Measurements from ENCODE around the gene ESYT3. TPM values are rescaled to one million over a fixed set of nuclear protein-coding genes. Genes with fewer than 3 reads are reported as not detected.

ESYT3 gene
- total RNA-seq, 1 donor from 2014 or later: not detected

DNA sequence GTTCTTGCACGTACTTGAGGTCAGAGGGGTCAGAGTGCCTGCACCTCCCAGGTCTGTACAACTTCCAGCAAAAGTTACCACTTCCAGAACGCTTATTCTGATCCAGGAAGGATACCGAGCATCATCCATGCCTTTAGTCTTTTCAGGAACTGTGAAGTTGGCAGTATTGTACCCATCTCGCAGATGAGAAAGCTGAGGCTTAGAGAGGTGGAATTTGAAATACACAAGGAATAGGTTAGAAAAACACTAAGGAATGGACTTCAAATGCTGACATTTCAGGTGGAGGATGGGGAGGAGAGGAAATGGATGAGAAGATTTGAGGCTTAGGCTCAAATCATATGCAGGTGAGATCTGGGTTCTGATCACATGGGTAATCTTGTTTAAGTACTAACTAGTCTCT lies 11.2 kb downstream of the ESYT3 start:
- Mint-ChIP-seq H3K4me1 (no peaks in the 10 kb centered on the region), H3K36me3 (ENCODE audit: low read depth) (no peaks in the 10 kb centered on the region), H3K9me3 (no peaks in the 10 kb centered on the region), H3K4me3 (no peak overlapping the region), H3K27ac (no peak overlapping the region), H3K27me3 (peaks cover 4% of the 10 kb centered on the region)
- ChIA-PET CTCF (no interaction called here), POLR2A (no interaction called here)
- ATAC-seq (ENCODE audit: low read depth): no peak
- intact Hi-C loops (cut with micrococcal nuclease): no loop called here
- no peak for DNase-seq
- TF ChIP-seq, protein P1, sequence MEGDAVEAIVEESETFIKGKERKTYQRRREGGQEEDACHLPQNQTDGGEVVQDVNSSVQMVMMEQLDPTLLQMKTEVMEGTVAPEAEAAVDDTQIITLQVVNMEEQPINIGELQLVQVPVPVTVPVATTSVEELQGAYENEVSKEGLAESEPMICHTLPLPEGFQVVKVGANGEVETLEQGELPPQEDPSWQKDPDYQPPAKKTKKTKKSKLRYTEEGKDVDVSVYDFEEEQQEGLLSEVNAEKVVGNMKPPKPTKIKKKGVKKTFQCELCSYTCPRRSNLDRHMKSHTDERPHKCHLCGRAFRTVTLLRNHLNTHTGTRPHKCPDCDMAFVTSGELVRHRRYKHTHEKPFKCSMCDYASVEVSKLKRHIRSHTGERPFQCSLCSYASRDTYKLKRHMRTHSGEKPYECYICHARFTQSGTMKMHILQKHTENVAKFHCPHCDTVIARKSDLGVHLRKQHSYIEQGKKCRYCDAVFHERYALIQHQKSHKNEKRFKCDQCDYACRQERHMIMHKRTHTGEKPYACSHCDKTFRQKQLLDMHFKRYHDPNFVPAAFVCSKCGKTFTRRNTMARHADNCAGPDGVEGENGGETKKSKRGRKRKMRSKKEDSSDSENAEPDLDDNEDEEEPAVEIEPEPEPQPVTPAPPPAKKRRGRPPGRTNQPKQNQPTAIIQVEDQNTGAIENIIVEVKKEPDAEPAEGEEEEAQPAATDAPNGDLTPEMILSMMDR (IDR thresholded peaks at IDR 0.05): no peak

DNA sequence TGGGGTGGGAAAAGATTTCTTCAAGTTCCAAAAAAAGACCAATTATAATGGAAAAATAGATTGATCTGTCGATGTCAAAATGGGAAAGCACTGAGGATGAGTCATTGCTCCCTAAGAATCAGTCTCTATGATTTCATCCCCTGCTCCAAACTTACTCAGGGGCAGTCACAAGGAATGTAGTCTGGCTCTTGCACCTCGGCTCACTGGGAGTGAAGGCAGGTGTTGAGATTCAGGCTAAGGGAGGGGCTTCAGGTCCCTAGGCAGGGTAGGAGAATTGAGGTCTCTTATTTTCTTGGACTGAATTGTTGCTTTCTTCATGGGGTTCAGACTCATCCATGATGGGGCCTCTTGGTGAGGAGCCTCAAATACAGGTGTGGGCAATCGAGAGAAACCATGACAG lies 14.2 kb downstream of the ESYT3 start:
- DNase-seq (no peak), ATAC-seq (ENCODE audit: low read depth) (no peak)
- Mint-ChIP-seq H3K27me3 (peaks cover 9% of the 10 kb centered on the region), H3K4me1 (no peaks in the 10 kb centered on the region), H3K27ac (no peak overlapping the region), H3K4me3 (no peak overlapping the region), H3K9me3 (no peaks in the 10 kb centered on the region), H3K36me3 (ENCODE audit: low read depth) (no peaks in the 10 kb centered on the region)
- TF ChIP-seq, protein P1 (IDR thresholded peaks at IDR 0.05): no peak
- CTCF ChIA-PET: no interaction called here
- POLR2A ChIA-PET: no interaction called here
- intact Hi-C loops (cut with micrococcal nuclease): no loop called here

DNA sequence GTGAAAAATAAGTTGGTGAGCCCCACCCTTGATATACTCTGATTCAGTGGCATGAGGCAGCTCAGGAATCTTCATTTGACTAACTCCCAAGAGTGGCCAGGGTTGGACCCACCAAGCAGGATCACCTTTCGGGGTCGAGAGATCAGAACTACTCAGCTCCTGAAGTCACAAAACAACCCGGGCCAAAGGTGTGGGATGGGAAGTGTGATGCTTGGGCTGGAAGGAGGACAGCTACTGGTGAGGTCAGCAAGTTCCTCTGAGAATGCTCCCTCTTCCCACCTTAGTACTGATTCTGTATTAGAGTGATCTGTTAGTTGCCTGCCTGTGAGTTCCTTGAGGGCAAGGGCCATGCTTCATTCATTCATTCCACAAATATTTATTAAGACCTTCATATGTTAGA lies 15.1 kb downstream of the ESYT3 start:
- Mint-ChIP-seq H3K36me3 (ENCODE audit: low read depth) (no peaks in the 10 kb centered on the region), H3K4me1 (no peaks in the 10 kb centered on the region), H3K9me3 (no peaks in the 10 kb centered on the region), H3K27ac (no peak overlapping the region), H3K4me3 (no peak overlapping the region), H3K27me3 (peaks cover 6% of the 10 kb centered on the region)
- TF ChIP-seq, protein P1 (IDR thresholded peaks at IDR 0.05): no peak
- intact Hi-C loops (cut with micrococcal nuclease): no loop called here
- ATAC-seq (ENCODE audit: low read depth) (no peak), DNase-seq (no peak)
- POLR2A ChIA-PET: no interaction called here
- CTCF ChIA-PET: no interaction called here

DNA sequence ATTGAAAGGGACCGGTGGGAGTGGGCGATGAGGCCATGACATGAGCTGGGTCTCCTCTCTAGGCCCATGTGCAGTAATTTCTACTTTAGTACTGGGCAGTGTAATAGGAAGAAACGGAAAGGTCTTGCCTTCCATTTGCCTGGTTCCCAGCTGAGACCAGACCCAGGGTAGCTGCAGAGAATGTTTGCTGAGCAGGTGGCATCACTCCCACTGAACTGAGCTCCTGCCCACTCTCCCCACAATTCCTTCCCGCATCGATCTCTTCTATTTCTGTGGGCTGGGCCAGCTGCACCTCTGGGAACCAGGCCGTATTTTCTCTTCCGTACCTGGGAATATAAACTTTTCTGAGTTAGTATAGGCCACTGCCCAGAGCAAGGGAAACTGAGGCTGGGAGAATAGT lies 15.8 kb downstream of the ESYT3 start:
- H3K36me3 Mint-ChIP-seq (ENCODE audit: low read depth): no peaks in the 10 kb centered on the region
- H3K27ac Mint-ChIP-seq: no peak overlapping the region
- TF ChIP-seq, protein P1 (IDR thresholded peaks at IDR 0.05): no peak
- intact Hi-C loops (cut with micrococcal nuclease): no loop called here
- no peaks in the 10 kb centered on the region for H3K4me1 Mint-ChIP-seq
- H3K27me3 Mint-ChIP-seq: peaks cover 6% of the 10 kb centered on the region
- DNase-seq (no peak), ATAC-seq (ENCODE audit: low read depth) (no peak)
- H3K9me3 Mint-ChIP-seq: no peaks in the 10 kb centered on the region
- CTCF ChIA-PET: no interaction called here
- POLR2A ChIA-PET: no interaction called here
- no peak overlapping the region for H3K4me3 Mint-ChIP-seq

DNA sequence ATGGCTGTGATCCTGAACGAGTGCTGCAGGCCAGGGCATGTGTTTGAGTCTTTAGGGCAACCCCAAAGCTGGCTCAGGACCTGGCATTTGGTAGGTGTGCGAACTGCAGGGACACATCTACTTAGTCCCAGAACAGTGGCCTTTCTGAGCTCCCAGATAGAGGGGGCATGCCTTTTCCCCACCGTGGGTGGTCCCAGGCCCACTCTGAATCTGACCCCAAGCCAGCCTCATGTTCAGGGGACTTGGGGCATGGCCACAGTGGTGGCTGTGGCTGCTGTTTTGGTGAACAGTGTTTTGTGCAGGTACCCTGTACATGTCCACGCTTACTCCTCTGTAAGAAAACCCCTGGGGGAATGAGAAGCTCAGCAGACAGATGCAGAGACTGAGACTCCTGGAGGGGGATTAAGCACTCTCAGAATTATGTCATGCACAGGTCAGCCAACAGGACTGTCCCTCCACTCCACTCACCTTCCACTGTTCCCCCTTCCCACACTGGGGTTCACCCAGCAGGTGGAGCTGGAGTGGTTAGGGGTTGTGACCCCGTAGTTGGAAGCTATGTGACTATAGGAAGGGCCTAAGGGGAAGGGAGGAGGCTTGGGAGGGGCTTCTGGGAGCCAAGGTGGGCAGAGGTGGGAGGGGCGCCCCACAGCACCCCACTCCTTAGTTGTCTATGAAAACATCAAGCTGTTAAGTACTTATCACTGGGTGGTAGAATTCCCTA lies 16.4 kb downstream of the ESYT3 start:
- H3K4me3 Mint-ChIP-seq: no peak overlapping the region
- POLR2A ChIA-PET: no interaction called here
- intact Hi-C loops (cut with micrococcal nuclease): no loop called here
- peaks cover 6% of the 10 kb centered on the region for H3K27me3 Mint-ChIP-seq
- CTCF ChIA-PET: no interaction called here
- TF ChIP-seq, protein P1 (IDR thresholded peaks at IDR 0.05): no peak
- no peak for DNase-seq
- no peaks in the 10 kb centered on the region for H3K4me1 Mint-ChIP-seq
- no peaks in the 10 kb centered on the region for H3K36me3 Mint-ChIP-seq (ENCODE audit: low read depth)
- no peak overlapping the region for H3K27ac Mint-ChIP-seq
- H3K9me3 Mint-ChIP-seq: no peaks in the 10 kb centered on the region
- no peak for ATAC-seq (ENCODE audit: low read depth)
